Suppressor macrophage treated with lipopolysaccharide for 4 hours (primary cell): Measurements from ENCODE around the gene NHLH1.

Experiments
- DNase-seq: peaks from one replicate; pipeline ENCODE4 v3.0.0-alpha.2; 2020

The NHLH1 gene

GRCh38 chr1:160366731-160367515 lies at the start of gene NHLH1:
Gene NHLH1 (plus strand): TSS chr1:160367071. CDS start chr1:160370732, 3,661 bp downstream.
- DNase-seq = no peak

GRCh38 chr1:160322831-160323230 lies 44.0 kb upstream of the NHLH1 start:
- DNase-seq = no peak

DNA sequence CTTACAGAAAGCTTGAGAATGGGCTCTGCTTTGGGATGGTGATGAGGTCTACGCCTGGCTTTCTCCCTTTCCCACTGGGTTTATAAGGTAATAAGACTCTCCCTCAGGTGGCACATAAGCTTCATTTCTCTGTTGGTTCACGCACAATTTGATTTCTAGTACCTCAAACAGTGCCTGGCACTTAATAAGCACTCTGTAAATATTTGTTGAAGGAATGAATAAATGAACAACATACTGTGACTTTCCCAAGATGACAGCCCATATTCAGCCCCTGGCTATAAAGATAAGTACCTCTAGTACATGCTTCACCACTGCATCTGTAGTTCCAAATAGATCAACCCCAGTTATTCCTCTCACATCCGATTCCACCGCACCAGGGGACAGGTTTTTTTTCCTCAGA lies 41.6 kb upstream of the NHLH1 start:
- no peak for DNase-seq

- DNase-seq = no peak
Measured at GRCh38 chr1:160326418-160326817, 40.5 kb upstream of the NHLH1 start.

DNA sequence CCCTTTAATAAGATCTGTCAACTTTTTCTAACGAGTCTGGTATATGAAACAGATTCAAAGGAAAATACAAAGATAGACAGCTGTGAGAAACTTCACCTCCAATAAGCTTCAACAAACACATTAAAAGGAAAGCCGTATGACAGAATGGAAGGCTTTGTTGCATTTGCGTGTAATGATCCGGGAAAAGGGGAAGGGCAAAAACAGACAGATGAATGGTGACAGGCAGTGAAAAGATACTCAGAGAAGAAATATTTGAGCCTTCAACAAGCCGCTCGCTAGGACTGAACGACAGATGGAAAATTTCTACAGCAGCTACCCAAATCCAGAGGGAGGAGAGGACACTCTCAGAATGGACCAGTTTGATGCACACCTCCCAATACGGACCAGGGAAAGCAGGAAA lies 38.7 kb upstream of the NHLH1 start:
- no peak for DNase-seq

DNA sequence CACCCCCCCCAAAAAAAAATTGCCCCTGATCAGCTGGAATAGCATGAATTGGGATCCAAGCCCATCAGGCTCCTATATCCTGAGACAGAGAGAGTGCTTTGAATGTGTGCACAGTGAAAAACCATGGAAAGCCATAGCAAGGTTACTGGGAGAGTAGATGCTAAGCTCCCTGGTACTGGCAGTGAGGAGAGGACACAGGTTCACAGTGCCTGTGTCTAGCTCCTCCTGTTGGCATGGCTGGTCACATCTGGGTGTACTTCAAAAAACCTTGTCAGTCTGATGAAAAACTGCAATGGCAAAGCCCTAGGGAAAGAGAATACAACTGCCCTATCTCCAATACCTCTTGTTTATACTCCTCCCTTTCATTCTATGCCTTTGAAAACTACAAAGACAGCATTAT lies 36.8 kb upstream of the NHLH1 start:
- no peak for DNase-seq

- DNase-seq = no peak
Measured at GRCh38 chr1:160332516-160332915, 34.4 kb upstream of the NHLH1 start.

DNA sequence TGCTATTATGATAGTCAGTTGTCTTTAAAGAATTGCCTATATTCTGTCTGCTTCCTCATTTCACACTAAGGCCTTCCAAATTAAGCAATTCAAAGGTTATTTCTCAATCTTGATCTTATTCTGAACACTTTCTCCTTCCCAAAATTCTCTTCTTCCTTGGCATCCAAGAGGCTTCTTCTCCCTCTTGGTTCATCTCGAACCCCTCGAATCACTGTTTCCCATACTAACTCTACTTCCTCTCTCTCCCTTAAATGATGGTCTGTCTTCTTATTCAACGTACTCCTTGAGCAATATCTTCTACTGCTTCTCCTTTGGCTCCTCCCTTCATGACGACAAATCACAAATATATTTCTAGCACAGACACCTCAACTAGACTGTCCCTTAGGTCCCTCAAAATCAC lies 28.3 kb upstream of the NHLH1 start:
- peak; percentile 86 for DNase-seq

GRCh38 chr1:160340146-160340545 lies 26.7 kb upstream of the NHLH1 start:
- DNase-seq = no peak

DNA sequence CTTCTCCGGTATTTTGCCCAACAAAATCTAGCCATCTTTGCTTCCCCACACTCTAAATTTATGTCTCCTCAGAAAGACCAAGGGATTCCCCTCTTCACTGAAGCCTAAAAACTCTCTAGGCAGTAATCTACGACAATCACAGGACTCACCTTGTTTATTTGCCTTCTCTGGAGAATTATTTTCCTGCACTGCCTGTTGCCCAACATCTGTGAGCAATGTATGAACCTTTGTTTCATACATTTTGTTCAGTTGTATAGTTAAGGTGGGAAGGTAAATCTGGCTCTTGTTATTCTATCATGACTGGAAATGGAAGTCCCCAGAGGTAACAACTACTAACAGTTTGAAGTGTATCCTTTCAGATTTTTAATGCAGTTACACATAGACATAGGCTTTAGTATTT lies 26.0 kb upstream of the NHLH1 start:
- no peak for DNase-seq

DNA sequence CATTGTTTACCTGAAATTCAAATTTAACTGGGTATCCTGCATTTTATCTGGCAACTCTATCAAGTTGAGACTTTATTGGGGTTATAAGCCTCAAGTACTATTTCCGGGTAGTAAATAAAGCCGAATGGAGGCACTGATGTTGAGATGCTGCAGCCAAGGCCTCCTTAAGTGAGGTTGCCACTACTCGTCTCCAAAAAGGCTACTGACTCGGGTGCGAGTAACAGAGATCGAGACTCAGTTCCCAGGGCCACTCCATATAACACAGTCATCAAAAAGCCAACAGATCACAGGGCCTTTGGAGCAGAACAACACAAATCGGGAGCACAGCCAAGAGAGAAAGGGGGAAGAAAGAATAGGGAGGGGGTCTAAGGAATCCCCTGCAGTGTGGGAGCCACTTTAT lies 24.3 kb upstream of the NHLH1 start:
- DNase-seq = no peak

GRCh38 chr1:160342953-160343869 lies 23.7 kb upstream of the NHLH1 start, which contains the start of the genes COPA and NCSTN:
Gene COPA (minus strand): TSS chr1:160343250. CDS start chr1:160343170, 80 bp downstream.
Gene NCSTN (plus strand): TSS chr1:160343383. CDS start chr1:160343397, 14 bp downstream.
- peak; percentile 99 for DNase-seq

DNA sequence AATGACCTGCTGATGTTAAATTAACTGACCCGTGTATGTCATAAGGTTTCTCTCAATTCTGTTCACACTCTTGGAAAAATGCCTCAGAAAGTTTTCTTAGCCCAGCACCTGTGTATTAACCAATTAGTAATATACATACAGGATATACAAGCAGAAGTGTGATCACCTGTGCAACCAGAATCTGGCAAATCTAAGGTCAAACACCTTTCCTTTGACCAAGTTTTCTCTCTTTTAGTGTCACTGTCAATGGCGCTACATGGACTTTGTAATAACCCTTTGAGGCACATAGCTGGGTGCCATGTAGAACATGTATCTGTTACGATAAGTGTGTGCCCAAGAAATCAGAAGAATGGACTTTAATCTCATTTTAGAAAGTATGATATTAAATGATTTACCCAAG lies 22.6 kb upstream of the NHLH1 start:
- no peak for DNase-seq

GRCh38 chr1:160344936-160345335 lies 21.9 kb upstream of the NHLH1 start:
- peak; percentile 50 for DNase-seq

DNA sequence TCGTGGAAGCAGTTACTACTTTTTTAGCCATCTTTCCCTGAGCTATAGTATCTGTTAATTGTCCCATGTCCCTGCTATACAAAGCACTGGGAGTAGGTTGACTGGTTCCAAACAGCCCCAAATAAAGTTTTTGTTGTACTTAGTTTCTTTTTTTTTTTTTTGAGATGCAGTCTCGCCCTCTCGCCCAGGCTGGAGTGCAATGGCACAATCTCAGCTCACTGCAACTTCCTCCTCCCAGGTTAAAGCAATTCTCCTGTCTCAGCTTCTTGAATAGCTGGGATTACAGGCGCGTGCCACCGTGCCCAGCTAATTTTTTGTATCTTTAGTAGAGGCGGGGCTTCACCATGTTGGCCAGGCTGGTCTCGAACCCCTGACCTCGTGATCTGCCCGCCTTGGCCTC lies 20.4 kb upstream of the NHLH1 start:
- DNase-seq = peak; percentile 39

- DNase-seq = peak; percentile 92
Measured at GRCh38 chr1:160346958-160347357, 19.9 kb upstream of the NHLH1 start.

GRCh38 chr1:160351629-160352028 lies 15.2 kb upstream of the NHLH1 start:
- DNase-seq = no peak

- no peak for DNase-seq
Measured at GRCh38 chr1:160352555-160352954, 14.3 kb upstream of the NHLH1 start.

- DNase-seq = no peak
Measured at GRCh38 chr1:160353223-160353622, 13.6 kb upstream of the NHLH1 start.

- no peak for DNase-seq
Measured at GRCh38 chr1:160354388-160354985, 12.4 kb upstream of the NHLH1 start.

DNA sequence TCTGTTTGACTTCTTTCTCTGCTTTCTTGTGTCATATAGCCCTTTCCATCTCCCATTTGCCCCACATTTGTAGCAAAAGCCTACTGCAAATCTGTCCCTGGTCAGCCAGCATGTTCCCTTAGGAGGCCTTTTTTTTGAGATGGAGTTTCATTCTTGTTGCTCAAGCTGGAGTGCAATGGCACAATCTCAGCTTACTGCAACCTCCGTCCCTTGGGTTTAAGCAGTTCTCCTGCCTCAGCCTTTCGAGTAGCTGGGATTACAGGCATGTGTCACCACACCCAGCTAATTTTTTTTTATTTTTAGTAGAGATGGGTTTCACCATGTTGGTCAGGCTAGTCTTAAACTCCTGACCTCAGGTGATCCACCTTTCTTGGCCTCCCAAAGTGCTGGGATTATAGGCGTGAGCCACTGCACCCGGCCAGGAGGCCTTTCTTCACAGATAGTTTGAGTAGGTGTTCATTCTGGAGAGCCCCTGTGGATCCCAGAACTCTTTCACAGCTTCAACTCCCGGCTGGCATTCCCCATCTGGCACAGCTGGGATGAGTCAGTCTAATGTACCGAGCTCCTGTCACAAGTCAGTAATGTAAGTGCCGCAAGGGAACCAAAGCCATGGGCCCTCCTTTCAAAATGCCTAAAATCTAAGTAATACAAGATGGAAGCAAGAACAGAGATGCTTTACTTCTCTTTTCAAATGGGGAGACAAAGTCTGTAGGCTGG lies 9.4 kb upstream of the NHLH1 start:
- DNase-seq = no peak

- no peak for DNase-seq
Measured at GRCh38 chr1:160358073-160358472, 8.8 kb upstream of the NHLH1 start.
